SKM-1 treated with dmso at 0.1 percent for 144 hours (cell line): ENCODE data around the gene PRR33.

Experiments used
- DNase-seq: peaks from one replicate; lab custom pipeline; 2025; ENCODE audit not compliant: unreplicated experiment; lab: John Stamatoyannopoulos, UW

The PRR33 gene

DNA sequence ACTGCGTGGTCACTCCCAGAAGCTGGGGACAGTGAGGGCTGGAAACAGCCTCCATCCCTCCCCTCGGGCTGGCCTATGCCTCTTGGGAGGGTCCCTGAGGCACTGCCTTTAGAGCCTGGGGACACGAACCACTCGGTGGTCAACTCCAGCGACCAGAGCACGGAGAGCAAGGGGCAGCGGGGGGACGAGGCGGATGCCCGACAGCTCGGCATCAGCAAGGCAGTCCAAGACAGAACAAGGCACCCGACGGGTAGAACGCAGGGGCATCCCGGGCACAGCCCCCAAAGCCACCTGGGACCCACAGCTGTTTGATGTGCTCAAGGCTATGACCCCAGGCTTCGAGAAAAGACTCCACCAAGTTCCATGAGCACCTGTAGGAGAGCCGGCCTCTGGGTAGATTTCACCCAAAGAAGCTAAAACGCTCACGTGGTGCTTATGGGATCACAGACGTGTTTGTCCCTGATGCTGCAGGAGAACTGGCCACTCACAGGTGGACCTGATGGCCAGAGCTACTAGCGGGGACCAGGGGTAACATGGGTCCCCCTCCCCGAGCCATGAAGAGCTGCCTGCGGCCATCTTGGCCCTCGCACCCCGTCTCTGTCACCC lies 39.3 kb downstream of the PRR33 start:
- DNase-seq, result no peak

GRCh38 chr11:1851468-1852180 lies 40.1 kb downstream of the PRR33 start:
- no peak for DNase-seq

DNA sequence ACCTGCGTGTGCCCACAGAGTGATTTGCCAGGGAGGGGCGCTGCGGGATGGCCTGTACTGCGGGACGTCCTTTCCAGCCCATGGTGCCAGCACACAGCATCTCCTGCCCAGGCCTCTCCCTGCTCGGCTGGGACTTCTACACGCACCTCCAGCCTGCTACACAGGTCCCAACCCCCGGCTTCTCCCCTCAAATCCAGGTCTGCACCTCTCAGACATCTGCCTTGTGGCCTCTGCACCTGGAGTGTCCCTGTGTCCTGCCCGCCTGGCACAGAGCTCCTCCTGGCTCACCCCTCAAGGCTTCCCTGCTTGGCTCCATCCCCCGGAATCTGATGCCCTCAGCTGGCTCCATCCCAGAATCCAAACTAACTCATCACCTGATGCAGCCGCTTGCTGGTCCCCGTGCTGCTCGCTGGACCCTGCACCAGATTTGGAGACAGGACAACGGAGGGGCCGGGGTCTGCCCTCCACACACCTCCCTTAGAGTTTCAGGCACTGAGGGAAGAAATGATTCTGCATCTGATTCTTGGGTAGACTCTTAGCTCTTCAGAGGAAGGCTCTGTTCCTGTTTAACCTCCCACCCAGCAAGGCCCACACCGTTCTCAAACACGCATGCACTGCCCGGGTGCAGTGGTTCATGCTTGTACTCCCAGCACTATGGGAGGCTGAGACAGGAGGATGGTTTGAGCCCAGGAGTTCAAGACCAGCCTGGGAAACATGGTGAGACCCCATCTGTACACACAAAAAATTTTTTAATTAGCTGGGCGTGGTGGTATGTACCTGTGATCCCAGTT lies 42.9 kb downstream of the PRR33 start:
- DNase-seq, result no peak

- no peak for DNase-seq
These were observed 43.6 kb downstream of the PRR33 start for GRCh38 chr11:1847926-1848639.

DNA sequence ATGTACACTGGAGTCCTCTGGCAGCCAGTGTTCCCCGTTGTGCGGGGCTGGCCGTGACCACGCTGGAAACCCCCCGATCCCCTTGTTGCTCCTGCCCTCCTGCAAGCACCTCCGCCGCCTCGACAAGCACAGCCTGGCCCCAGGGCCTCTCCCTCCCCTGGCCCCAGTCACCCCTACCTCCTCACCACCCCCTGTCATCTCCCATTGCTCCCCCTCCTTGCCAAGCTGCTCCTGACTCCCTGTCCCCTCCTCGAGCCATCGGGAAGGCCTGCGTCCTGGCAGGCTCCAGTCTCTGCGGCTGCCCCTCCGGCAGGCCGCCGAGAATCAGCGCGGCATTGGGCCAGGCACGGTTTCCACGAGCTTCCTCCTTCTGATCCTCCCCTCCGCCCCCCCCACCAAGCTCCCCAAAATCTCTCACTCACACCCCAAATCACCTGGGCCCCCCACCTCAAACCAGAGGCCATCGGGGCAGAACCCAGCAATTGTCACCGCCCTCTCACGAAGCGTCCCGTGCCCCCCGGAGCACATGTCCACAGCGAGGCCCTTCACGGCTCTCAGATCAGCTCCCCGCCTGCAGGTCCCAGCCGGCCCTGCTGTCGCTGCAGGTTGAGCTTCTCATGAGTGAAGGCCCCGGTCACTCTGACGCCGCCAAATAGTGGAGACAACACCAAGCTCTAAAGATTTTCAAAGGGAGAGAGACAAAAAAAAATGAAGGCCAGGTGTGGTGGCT lies 44.5 kb downstream of the PRR33 start:
- DNase-seq, result no peak

DNA sequence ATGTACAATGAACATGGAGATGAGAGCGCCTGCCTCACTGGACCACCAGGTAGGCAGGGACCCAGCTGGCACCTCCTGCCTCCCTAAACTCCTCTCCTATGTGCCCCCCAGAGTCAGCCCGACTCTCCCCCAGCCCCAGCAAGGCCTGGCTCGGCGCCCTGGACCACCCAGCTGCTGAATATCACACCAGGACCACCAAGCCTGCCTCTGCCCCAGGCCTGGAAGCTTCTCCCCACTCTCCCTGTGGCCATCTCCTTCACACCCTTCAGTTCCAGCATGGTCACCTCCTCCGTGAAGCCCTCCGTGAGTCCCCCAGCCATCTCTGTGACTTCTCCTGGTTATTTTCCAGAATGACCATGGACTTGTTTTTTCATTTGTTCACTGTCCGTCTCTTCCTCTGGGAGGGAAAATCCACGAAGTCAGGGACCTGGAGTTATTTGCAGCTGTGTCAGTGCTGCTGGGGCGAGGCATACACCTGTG lies 45.2 kb downstream of the PRR33 start:
- DNase-seq, result no peak

- no peak for DNase-seq
These were observed 45.9 kb downstream of the PRR33 start for GRCh38 chr11:1845561-1846452.

DNA sequence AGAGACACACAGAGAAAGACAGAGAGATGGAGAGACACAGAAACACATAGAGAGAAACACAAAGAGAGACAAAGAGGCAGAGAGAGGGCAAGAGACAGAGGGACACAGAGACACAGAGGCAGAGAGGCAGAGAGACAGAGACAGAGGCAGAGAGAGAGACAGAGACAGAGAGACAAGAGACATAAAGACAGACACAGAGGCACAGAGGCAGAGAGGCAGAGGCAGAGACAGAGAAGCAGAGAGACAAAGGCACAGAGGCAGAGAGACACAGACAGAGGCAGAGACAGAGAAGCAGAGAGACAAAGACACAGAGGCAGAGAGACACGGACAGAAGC lies 46.6 kb downstream of the PRR33 start:
- DNase-seq, result no peak

DNA sequence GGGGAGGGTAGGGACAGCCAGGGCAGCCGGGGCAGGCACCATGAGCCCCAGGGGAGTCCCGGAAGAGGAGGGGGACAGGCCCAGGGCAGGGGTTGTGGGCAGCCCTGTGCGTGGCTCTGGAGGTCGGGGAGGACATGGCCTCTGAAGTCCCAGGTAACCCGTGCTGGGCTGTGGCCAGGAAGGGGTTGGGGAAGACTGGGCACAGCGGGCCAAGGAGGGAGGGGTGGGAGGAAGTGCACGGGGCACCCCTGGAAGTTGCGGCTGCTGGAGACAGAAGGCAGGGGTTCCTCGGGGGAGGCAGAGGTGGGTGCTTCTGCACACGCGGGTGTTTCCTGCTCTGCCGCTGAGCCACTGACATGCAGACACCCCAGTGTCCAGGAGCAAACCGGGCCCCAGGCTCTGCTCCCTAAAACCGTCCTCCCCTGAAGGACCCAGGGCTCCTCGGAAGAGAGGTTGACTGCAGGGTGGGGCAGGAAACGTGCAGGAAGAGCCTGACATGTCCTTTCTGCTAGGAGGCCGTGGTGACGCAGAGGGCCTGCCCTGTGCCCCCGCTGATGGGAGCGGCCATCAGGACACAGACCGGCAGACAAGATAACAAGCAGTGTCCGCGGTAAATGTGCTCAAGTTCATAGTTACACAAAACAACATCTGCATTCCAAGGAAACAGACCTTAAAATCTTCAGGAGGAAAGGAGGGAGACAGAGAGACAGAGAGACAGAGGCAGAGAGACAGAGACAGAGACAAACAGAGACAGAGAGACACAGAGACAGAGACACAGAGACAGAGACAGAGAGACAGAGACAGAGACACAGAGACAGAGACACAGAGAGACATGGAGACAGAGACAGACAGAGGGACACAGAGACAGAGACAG lies 47.2 kb downstream of the PRR33 start:
- peak; percentile 26 for DNase-seq

- DNase-seq, result no peak
These were observed 47.9 kb downstream of the PRR33 start for GRCh38 chr11:1843796-1844195.

DNA sequence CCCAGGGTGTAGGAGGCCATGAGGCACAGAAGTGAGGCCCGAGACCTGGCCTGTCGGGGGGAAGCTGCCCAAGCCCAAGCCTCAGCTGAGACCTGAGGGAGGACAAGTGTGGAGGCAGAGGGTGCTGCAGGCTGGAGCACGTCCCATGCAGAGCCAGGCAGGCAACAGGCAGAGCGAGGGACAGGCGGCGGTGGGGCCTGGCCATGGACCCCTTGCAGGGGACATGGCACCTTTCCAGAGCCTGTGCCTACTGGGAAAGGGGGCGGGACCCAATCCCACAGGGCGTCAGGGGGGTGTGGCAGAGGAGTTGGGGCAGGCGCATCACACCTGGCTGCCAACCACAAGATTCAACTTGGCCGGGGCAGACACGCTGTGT lies 48.6 kb downstream of the PRR33 start:
- DNase-seq, result no peak

DNA sequence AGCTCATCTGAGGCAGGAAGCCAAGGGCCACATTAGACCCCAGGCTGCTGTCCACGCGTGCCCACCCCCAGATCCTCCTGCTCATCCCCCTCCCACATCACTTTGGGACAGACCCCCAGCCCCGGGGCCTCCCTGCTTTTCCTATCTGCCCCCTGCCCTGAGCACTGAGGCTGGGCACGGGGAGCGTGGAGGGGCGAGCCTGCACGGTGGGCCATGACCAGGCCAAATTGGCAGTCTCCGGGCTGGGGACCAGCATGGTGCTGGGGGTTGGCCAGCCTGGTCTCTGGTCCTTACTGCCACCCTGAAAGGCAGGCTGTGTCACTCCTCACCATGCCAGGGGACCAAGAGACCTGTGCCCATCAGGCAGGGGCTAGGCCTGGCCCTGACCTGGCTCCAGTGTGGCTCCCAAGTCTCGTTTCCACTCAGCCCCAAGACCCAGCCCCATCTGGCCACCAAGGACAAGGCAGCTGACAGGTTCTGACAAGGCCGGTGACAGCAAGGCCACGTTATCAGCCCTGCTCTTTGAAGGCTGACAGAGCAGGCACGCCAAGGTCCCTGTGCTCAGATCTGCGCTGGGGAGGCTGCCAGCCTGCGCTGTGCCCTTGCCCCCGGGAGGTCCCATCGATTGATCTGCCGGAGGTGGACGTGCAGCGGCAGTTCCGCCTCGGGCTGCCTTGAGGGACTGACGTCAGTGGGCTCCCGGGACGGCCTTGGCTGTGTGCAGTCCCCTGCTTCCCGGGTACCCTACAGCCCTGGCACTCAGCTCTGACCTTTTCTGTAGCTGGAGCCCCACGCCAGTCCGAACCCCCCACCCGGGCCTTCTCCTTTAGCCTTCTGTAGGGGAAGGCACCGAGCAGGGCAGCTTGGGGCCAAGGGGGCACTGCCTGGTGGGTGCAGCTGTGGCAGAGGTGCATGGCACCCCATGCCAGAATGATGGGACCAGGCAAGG lies 49.3 kb downstream of the PRR33 start:
- DNase-seq, result no peak

GRCh38 chr11:1841511-1842148 lies 50.1 kb downstream of the PRR33 start:
- DNase-seq, result no peak

- no peak for DNase-seq
These were observed 50.8 kb downstream of the PRR33 start for GRCh38 chr11:1840780-1841480.

DNA sequence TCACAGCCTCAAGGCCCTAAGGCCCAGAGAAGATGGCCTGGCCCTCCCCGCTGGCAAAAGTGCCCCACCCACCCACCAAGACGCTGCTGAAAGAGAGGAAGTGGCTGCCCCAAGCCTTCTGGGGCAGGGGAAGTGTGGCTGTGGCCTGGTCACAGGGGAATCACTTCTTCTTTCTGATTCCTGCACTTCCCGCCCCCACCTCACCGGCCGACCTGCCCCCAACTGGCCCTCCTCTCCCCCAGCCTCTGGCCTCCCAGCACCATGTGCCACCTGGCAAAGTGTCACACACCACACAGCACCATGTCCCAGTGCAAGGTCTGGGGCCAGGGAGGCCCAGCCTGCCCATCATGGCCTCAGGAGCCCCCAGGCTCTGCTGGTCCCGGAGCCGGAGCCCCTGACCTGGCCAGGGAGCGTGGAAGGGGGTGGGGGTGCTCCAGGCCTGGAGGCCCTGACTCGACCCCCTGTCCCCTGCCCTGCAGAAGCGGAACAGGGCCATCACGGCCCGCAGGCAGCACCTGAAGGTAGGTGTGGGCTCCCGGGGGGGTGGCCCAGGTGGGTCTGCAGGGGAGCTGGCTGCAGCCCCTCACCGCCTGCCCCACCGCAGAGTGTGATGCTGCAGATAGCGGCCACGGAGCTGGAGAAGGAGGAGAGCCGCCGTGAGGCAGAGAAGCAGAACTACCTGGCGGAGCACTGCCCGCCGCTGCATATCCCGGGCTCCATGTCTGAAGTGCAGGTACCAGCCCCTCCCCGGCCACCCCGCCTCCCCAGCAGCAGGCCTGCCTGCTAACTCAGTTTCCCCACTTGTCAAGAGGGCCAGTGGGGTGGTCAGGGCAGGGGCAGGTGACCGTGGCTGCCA lies 51.5 kb downstream of the PRR33 start:
- DNase-seq, result peak; percentile 90
